Effector CD8-positive, alpha-beta T cell (primary cell): Measurements from ENCODE around the gene GSTP1.
"Not testable (repeated sequence)": the region's sequence is repeated elsewhere in the genome, so short reads cannot be mapped to it uniquely, and the experiment has no call there.

ENCODE experiments used
- DNase-seq: peaks from one replicate; lab custom pipeline; 2025; lab: John Stamatoyannopoulos, UW

Gene GSTP1

DNA sequence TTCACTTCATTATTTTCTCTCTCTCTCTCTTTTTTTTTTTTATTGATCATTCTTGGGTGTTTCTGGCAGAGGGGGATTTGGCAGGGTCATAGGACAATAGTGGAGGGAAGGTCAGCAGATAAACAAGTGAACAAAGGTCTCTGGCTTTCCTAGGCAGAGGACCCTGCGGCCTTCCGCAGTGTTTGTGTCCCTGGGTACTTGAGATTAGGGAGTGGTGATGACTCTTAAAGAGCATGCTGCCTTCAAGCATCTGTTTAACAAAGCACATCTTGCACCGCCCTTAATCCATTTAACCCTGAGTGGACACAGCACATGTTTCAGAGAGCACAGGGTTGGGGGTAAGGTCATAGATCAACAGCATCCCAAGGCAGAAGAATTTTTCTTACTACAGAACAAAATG lies 13.8 kb downstream of the GSTP1 start:
- DNase-seq, result not testable (repeated sequence)

GRCh38 chr11:67597963-67598362 lies 14.4 kb downstream of the GSTP1 start:
- not testable (repeated sequence) for DNase-seq

DNA sequence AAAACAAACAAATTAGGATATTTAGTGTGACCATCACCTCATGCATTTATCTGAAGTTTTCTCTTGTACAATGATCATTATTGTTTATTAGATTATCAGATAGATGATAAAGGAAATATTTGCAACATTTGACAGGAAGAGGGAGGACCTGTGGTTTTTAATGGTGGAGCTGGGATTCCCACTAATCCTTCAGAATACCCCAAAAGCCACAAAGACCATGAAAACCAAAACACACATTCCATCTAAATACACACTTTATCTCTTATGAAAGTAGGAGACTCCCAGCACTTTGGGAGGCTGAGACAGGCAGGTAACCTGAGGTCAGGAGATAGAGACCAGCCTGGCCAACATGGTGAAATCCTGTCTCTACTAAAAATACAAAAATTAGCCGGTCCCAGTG lies 15.5 kb downstream of the GSTP1 start:
- no peak for DNase-seq

GRCh38 chr11:67600324-67601029 lies 16.9 kb downstream of the GSTP1 start:
- DNase-seq, result no peak

DNA sequence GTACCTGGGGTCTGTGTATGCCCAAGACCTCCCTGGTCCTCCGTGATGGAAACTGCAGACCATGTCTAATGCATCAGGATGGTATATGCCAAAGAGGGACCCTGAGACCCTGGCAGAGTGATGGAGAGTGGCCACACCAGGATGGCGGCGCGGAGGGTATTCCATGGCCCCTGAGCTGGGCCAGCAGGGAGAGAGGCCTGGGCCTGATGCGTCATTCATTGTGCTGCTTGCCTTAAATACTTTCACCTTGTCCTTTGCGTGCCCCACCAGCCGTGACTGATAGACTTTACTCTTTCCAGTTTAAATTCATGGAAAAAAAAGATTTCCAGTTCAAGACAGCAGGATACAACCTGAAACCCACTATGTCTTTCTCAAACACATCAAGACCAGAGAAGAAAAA lies 17.5 kb downstream of the GSTP1 start:
- no peak for DNase-seq

GRCh38 chr11:67604119-67604518 lies 20.5 kb downstream of the GSTP1 start:
- not testable (repeated sequence) for DNase-seq

- no peak for DNase-seq
Observed at GRCh38 chr11:67604815-67605214, 21.2 kb downstream of the GSTP1 start.

GRCh38 chr11:67605231-67606011 lies 21.8 kb downstream of the GSTP1 start:
- no peak for DNase-seq

- DNase-seq, result no peak
Observed at GRCh38 chr11:67606093-67606491, 22.5 kb downstream of the GSTP1 start.

GRCh38 chr11:67606492-67607295 lies 23.1 kb downstream of the GSTP1 start, which contains the start of gene NDUFV1:
TSS of gene NDUFV1 (plus strand) at chr11:67606936. CDS start at chr11:67607005, 69 bp downstream.
- peak; percentile 94 for DNase-seq

DNA sequence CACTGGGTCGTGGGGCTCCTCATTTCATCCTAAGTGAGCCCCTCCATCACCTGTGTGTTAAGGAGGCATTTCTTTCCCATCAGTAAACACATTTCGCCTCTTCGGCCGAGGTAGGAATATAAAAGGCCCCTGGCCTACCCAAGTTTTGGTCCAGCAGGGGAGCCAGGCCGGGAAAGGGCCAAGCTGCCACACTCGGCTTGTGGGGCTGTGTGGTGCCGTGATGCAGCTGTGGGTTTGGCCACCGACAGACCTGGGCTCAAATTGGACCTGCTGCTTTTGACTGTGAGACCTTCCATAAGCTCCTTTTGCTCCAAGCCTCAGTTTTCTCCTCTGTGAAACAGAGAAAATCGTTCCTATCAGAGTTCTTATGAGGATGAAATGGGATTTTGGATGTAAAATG lies 23.9 kb downstream of the GSTP1 start:
- DNase-seq, result no peak

GRCh38 chr11:67608486-67608885 lies 24.9 kb downstream of the GSTP1 start:
- no peak for DNase-seq

- DNase-seq, result no peak
Observed at GRCh38 chr11:67609316-67609715, 25.7 kb downstream of the GSTP1 start.

DNA sequence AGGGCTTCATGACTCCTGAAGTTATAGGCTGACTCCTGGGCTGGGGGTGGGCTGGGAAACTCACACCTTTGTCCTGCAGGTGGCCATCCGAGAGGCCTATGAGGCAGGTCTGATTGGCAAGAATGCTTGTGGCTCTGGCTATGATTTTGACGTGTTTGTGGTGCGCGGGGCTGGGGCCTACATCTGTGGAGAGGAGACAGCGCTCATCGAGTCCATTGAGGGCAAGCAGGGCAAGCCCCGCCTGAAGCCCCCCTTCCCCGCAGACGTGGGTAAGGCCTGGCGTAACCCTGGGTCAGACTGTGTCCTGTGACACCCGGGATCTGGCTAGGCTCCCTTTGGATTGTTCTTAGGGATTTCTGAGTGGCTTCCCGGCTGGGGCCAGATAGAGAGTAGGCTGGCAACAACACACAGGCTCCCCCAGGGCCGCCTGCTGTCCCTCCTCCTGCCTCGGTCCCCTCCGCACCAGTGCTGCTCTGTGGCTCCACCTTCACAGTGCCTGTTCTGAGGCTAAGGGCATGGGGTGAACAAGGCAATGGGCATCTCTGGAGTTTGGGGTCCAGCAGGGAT lies 26.8 kb downstream of the GSTP1 start:
- no peak for DNase-seq

DNA sequence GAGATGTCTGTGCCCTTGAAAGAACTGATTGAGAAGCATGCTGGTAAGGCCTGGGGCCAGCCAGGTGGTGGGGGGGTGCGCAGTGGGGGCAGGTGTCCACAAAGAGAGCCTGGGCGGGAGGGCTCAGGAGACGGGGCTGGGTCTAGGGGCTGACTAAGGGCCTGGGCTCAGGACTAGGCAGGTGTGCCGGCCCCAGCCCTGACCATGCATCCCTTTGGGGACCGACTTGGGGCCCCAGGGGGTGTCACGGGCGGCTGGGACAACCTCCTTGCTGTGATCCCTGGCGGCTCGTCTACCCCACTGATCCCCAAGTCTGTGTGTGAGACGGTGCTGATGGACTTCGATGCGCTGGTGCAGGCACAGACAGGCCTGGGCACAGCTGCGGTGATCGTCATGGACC lies 27.6 kb downstream of the GSTP1 start:
- no peak for DNase-seq

DNA sequence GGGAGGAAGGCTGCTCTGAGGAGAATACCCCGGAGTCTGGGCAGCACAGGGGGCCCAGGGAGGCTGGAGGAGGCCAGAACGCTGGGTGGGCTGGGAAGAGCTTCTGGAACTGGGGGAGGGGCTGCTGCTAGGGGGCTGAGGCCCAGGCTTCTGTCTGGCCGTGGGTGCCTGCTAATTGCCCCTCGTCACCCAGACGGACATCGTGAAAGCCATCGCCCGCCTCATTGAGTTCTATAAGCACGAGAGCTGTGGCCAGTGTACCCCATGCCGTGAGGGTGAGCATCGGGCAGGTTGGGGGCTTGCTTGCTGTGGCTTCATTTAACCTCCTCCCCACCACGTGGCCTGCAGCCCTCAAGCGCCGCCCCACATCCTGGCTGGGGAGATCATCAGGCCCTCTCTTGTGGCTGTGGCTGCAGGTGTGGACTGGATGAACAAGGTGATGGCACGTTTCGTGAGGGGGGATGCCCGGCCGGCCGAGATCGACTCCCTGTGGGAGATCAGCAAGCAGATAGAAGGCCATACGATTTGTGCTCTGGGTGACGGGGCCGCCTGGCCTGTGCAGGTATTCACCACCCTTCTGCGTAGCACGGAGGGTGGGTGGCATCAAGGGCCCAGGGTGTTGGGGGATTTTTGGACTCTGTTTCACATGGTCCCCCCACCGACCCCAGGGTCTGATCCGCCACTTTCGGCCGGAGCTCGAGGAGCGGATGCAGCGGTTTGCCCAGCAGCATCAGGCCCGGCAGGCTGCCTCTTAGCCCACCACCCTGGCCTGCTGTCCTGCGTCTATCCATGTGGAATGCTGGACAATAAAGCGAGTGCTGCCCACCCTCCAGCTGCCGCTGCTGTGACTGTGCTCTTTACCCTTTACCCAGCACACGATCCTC lies 28.3 kb downstream of the GSTP1 start:
- DNase-seq, result no peak

- DNase-seq, result no peak
Observed at GRCh38 chr11:67612751-67613150, 29.1 kb downstream of the GSTP1 start.

DNA sequence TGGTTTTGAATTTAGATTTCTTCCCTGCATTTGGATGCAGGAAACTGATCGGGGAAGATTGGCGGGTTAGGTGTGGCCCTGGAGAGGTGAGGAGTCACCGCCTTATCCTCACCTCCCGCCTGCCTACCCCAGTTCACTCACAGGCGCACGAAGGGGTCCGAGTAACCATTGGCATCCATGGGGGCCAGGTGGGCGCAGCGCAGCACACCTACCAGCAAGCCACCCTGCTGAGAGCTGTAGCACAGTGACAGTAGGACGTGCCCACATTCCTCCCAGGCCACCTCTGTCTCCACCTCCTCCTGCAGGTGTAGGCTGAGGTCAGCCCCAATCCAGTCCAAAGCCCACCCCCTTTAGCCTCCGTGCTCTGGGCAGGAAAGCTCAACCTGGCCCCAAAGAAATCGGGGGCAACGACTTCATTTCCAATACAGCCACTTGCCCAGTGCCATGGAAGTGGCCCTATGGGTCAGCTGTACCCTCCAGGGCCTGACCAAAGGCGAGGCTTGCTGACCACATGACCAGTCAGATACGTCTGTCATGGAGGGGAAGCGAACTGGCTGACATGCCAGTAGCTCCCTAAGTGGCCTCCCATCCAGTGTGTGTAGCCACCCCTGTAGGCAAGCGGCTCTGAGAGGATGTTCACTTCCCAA lies 29.8 kb downstream of the GSTP1 start:
- no peak for DNase-seq

DNA sequence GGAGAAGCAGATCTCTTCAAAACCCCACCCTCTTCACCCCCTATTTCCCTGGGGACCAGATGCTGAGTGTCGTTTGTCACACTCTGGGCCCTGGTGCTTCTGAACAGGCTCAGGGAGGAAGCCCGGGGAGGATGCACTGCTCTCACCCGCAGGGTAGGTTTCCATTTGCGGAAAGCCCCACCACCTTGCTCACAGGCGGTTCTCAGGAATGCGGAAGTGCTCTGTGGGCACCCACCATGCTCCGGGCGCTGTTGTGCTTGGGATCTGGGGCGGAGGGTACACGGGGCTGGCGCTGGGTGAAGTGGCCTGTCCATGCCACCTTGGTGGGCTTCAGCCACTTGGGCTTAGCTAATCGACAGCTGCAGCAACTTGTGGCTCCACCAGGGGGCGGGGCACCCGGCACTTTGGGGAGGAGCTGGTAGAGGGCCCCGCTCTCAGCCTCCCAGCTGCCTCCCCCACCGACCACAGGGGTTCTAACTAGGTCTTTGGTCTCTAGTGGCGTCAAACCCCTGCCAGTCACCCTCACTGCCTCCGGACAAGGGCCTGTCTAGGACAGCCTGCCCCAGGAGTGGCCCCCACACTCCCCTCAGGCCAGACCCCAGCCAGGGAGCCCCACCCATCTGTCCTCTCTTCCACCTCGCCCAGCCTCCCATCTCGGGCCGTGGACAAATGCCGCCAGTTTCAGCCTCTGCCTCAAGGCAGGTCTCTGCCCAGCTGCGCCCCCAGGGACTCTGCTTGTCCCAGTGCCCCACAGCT lies 30.5 kb downstream of the GSTP1 start:
- DNase-seq, result peak; percentile 78
